GM12801 (cell line): ENCODE results near the gene LARGE1.

Experiments
- CTCF ChIP-seq: IDR thresholded peaks from one replicate; pipeline ENCODE4 v1.5.1; 2011; ENCODE audit warnings: control low read depth; ENCODE audit not compliant: insufficient read length; ENCODE audit errors: extremely low read depth

The LARGE1 gene

GRCh38 chr22:33757802-33758483, 162.3 kb downstream of the LARGE1 start:
- no peak for TF ChIP-seq CTCF

GRCh38 chr22:33757041-33757801, 163.1 kb downstream of the LARGE1 start:
- TF ChIP-seq CTCF = no peak

GRCh38 chr22:33756508-33756949, 163.7 kb downstream of the LARGE1 start:
- no peak for TF ChIP-seq CTCF

GRCh38 chr22:33748714-33749113, 171.6 kb downstream of the LARGE1 start:
- TF ChIP-seq CTCF = no peak

- TF ChIP-seq CTCF = no peak
Observed at GRCh38 chr22:33747576-33748180, 172.6 kb downstream of the LARGE1 start.

GRCh38 chr22:33747029-33747428, 173.2 kb downstream of the LARGE1 start:
- TF ChIP-seq CTCF = no peak

GRCh38 chr22:33746501-33746928, 173.8 kb downstream of the LARGE1 start:
- TF ChIP-seq CTCF = no peak
